GM19035 (cell line): ENCODE data around the gene DERA.
"Not testable (repeated sequence)": the region's sequence is repeated elsewhere in the genome, so short reads cannot be mapped to it uniquely, and the experiment has no call there.

Source experiments
- ATAC-seq: cut with Tn5 transposase; IDR thresholded peaks from one replicate; pipeline ENCODE4 v1.9.1; 2021; ENCODE audit not compliant: unreplicated experiment

Gene DERA

GRCh38 chr12:15910864-15911721 is at the start of gene DERA:
Gene DERA (plus strand): TSS chr12:15911332. CDS start chr12:15911384, 52 bp downstream.
- peak; percentile 93 for ATAC-seq

- no peak for ATAC-seq
Observed at GRCh38 chr12:15861404-15861803, 49.7 kb upstream of the DERA start.

- no peak for ATAC-seq
Observed at GRCh38 chr12:15862840-15863239, 48.3 kb upstream of the DERA start.

GRCh38 chr12:15863372-15863771 is 47.8 kb upstream of the DERA start:
- ATAC-seq: no peak

GRCh38 chr12:15863984-15864383 is 47.1 kb upstream of the DERA start:
- ATAC-seq: peak; percentile 88

- ATAC-seq: no peak
Observed at GRCh38 chr12:15868186-15868585, 42.9 kb upstream of the DERA start.

GRCh38 chr12:15873556-15873955 is 37.6 kb upstream of the DERA start:
- ATAC-seq: no peak

- not testable (repeated sequence) for ATAC-seq
Observed at GRCh38 chr12:15874556-15875145, 36.5 kb upstream of the DERA start.

- ATAC-seq: no peak
Observed at GRCh38 chr12:15875863-15876262, 35.3 kb upstream of the DERA start.

GRCh38 chr12:15879413-15879812 is 31.7 kb upstream of the DERA start:
- ATAC-seq: no peak

GRCh38 chr12:15880721-15881120 is 30.4 kb upstream of the DERA start:
- ATAC-seq: no peak

GRCh38 chr12:15882118-15882971 is 28.8 kb upstream of the DERA start, which contains the start of gene STRAP:
Gene STRAP (plus strand): TSS chr12:15882387. CDS start chr12:15882708, 321 bp downstream.
- ATAC-seq: peak; percentile 96

GRCh38 chr12:15883536-15883935 is 27.6 kb upstream of the DERA start:
- ATAC-seq: no peak

- no peak for ATAC-seq
Observed at GRCh38 chr12:15886372-15887042, 24.6 kb upstream of the DERA start.

GRCh38 chr12:15887043-15887817 is 23.9 kb upstream of the DERA start:
- ATAC-seq: no peak

- ATAC-seq: no peak
Observed at GRCh38 chr12:15892645-15893259, 18.4 kb upstream of the DERA start.

GRCh38 chr12:15893260-15893659 is 17.9 kb upstream of the DERA start:
- ATAC-seq: no peak

- no peak for ATAC-seq
Observed at GRCh38 chr12:15896867-15897266, 14.3 kb upstream of the DERA start.

- no peak for ATAC-seq
Observed at GRCh38 chr12:15897433-15897832, 13.7 kb upstream of the DERA start.
